HG02870 (cell line): Measurements from ENCODE around the gene PLXNA2.
A peak's percentile ranks its signal among the peaks of the same experiment; 100 is the strongest.

Experiments used
- ATAC-seq: cut with Tn5 transposase; IDR thresholded peaks from one replicate; pipeline ENCODE4 v1.9.1; 2021; ENCODE audit warnings: mild to moderate bottlenecking, moderate library complexity; ENCODE audit not compliant: unreplicated experiment

PLXNA2 gene

GRCh38 chr1:208265525-208265924 lies 21.3 kb upstream of the PLXNA2 start:
- ATAC-seq = no peak

DNA sequence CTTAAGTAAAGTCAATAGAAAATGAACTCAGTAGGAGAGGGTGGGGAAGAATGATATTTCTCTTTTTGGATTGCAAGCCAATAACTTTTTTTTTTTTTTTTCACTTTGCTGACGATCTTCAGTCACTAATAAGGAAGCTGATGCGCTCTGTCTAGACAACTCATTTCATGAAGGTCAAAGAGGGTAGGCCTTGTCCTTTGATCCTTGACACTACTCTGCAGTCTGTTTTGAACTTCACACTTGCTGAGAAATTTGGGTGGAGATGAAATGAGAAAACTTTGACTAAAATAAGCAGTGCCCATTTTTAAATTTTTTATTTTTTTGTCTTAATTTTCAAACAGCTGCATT lies 20.9 kb upstream of the PLXNA2 start:
- no peak for ATAC-seq

- ATAC-seq = no peak
These were observed 20.4 kb upstream of the PLXNA2 start for GRCh38 chr1:208264469-208265121.

DNA sequence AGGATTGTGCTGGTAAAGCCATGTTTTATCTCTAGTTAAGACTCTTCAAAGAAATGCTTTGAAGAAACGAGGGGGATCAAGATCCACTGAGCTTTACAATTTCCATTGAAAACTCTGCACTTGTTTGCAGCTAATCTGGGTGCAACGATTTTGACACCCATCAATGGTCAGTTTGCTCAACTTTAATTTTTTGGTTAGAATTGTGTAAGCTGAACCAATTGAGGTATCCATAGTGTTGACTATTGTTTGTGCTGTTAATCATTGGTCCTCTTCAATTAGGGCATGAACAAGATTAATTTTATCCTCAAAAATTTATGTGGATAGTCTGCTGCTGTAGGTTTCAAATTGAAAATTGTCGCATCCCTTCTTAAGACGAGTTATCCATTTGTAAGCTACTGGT lies 17.7 kb upstream of the PLXNA2 start:
- ATAC-seq = no peak

DNA sequence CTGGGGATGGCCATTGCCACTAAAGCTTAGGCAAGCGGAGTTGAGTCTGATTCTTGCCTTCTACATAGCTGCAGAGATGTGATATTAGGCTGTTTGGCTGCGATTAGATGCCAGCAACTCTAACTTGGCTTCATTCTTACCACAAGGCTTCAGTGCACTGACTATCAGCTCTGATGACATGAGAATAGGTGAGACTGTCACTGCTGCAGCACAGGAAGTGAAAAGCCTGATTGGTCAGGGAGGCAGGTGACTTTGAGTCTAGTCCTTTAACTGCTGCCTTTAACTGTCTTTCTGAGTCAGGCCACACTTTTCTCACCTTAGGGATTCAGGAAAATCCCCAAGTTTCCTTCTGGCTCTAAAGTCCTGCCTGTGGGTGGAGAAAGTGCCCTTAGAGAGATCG lies 14.1 kb upstream of the PLXNA2 start:
- no peak for ATAC-seq

DNA sequence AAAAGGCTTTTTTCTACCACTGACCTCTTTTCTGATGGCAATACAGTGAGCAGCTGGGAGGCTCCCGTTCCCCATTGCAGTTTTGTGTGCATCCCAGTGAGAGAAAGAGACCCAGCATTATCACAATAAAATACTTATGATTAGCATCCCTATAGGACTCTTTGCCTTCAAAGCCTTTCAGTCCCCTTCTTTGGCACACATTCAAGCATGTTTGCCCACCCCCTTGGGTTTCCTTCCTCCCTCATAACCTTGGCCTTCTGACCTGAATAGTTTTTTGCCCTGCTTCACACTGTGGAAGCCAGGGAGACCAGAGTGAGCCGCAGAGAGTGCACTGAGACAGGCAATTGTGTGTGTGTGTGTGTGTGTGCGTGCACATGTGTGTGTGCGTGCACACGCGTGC lies 13.2 kb upstream of the PLXNA2 start:
- no peak for ATAC-seq

DNA sequence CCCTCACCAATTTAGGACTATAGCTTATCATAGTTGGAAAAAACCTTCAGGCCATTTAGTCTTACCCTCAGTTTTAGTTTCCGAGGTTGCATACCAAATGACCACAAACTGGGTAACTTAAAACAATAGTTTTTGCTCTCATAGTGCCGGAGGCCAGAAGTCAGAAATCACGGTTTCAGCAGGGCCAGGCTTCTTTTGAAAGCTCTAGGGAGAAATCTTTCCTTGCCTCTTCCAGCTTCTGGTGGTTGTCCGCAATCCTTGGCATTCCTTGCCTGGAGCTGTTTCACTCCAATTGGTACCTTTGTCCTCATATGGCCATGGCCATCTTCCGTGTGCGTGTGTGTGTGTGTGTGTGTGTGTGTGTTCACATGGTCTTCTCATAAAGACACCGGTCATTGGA lies 12.4 kb upstream of the PLXNA2 start:
- ATAC-seq = no peak

DNA sequence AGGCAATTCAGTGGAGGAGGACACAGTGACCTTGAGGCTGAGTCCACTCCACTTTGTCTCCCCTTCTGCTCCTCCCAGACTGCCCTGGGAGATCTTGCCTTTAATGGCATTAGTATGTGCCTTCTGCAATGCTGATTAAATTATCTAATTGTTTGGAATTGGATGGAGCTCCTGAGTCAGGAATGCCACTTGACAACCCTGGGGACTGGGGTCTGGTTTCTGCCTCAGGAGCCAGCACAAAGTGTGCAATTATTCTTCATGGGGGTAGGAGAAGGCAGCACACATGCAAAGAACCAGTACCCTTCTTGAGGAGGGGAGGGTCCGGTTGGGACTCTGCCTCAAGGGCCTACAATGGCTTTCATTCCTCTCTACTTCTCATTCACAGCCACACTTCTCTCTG lies 11.9 kb upstream of the PLXNA2 start:
- ATAC-seq = no peak

- no peak for ATAC-seq
These were observed 10.7 kb upstream of the PLXNA2 start for GRCh38 chr1:208254862-208255261.

GRCh38 chr1:208254376-208254775 lies 10.2 kb upstream of the PLXNA2 start:
- ATAC-seq = no peak

GRCh38 chr1:208252836-208253576 lies 8.8 kb upstream of the PLXNA2 start:
- ATAC-seq = no peak

DNA sequence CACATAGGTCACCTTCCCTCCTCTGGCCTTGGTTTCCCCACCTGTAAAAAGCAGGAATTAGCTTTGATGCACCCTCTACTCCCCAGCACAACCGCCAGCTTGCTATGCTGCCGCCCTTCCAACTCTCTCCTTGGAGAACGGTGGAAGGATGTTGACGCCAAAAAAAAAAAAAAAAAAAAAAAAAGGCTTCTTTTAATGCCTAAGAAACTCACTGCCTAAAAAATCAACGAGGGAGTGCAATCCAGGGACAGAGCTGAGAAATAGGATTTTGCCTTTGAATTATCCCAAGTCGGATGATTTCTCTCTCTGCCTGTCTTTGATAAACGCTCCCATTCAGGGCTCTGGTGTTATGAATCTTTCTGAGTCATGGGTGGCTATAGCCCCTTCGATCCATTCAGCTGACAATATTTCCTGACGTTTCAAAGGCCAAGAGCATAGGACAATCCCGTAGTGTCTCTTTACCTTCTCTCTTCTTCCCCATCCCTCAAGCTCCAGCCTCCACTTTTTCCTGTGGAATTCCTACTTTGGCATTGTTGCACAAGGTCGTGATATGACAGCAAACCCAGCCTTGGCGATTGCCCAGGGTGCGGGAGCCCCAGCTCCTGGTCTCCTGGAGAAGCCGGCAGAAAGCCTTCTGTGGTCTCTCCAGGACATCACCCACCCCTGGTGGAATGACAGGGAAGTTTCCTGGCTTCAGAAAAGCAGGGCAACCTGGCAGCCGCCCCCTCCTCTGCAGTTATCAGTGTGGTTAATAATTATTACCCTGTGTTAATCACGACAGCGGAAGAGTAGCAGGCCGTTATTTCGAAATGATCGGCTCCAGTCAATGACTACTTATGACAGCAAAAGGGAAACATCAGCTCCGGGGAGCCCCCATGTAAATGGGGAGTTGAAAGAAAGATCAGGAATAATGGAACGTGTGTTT lies 8.0 kb upstream of the PLXNA2 start:
- ATAC-seq = no peak

GRCh38 chr1:208251015-208251414 lies 6.8 kb upstream of the PLXNA2 start:
- ATAC-seq = no peak

- no peak for ATAC-seq
These were observed 6.4 kb upstream of the PLXNA2 start for GRCh38 chr1:208250613-208251012.

DNA sequence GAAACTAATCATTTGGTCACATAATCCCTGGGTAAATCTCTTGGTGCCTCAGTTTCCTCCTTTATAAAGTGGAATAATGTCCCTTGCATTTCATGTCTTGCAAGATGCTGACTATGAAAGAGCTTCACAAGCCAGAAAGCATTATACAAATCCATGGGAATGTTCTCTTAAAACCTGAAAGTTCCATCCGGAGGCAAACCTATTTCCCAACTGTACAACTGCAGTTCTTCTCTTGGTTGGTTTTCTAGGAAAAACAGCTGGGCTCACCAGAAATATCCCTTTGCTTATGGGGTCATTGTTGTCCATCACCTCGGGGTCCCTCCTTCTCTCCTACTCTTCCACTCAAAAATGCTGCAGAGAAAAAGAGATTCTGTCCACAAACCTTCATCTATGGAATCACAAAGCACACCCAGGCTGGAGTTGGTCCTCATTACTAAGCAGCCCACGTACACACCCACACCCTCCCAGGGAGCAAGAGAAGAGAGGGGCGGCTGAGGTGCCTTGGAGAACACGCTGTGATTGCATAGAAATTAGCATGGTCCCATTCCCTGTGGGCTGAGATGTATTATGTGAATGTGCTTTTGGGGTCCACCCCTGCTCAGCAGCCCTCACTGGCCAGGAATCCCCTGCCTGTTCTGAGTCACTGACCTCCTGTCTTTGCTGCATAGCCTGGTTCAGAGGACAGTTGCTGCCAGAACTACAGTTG lies 5.0 kb upstream of the PLXNA2 start:
- no peak for ATAC-seq

GRCh38 chr1:208248307-208248801 lies 4.2 kb upstream of the PLXNA2 start:
- ATAC-seq = no peak

GRCh38 chr1:208247696-208248095 lies 3.5 kb upstream of the PLXNA2 start:
- ATAC-seq = no peak

DNA sequence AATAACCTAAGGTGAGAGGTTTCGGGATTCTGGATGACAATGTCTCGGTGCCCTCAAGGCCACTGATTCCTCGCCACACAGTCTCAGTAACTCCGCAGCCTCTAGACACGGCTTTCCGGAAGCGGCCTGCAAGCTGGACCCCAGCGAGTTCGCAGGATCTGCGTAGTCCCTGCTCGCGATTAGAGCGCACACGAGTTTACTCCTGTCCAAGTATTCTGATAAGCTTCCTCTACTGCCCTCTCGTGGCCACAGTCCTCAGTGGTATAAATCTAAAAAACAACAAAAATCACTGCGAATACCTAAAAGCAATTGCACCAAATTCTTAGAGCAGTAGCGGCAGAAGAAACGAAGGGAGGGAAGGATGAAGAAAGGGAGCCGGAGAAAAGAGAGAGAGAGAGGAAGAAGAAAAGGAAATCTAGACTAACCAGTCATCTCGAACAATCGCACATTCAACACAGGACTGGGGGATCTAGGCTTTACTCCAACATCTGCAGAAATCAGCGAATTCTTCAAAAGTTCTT lies 1.1 kb upstream of the PLXNA2 start:
- ATAC-seq = peak; percentile 58

- ATAC-seq = no peak
These were observed 637 bp downstream of the PLXNA2 start for GRCh38 chr1:208243527-208243966.

GRCh38 chr1:208242941-208243526 lies 1.1 kb downstream of the PLXNA2 start:
- no peak for ATAC-seq
